Measurements from ENCODE around the gene FBXW11.
"Not testable (repeated sequence)": the region's sequence is repeated elsewhere in the genome, so short reads cannot be mapped to it uniquely, and the experiment has no call there.

The FBXW11 gene

DNA sequence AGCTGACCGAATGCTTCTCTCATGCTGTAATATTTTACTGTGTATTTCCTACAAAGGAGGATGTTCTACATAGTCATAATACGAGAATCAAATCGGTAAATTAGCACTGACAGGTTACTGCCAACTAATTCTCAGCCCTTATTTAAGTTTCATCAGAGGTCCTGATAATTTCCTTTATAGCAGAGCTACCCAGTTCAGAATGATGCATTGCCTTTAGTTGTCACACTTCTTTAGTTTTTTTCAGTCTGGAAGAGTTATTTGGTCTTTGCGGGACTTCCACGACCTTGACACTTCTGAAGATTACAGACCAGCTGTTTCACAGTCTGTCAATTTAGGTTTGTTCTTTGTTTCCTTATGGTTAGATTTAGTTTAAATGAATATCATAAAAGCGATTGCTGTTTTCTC lies 64.3 kb downstream of the FBXW11 start:
- H3K36me3 ChIP-seq (ENCODE audit: control insufficient read depth in 2 of 2, insufficient read depth in 2 of 2, low read length in 2 of 2); H3K9me3 ChIP-seq (ENCODE audit: control insufficient read depth in 2 of 2, low read length in 2 of 2); H3K4me3 ChIP-seq (ENCODE audit: low read length in 2 of 2); H3K4me1 ChIP-seq (ENCODE audit: control insufficient read depth in 2 of 2, insufficient read depth in 2 of 2, low read length in 2 of 2); H3K27me3 ChIP-seq (ENCODE audit: control insufficient read depth in 2 of 2, insufficient read depth in 2 of 2, low read length in 2 of 2); H3K27ac ChIP-seq (ENCODE audit: low read depth in 2 of 2, low read length in 2 of 2); H3K9ac ChIP-seq (ENCODE audit: low read depth in 1 of 2, low read length in 2 of 2): not testable (repeated sequence)

GRCh38 chr5:171941675-171942074 lies 64.8 kb downstream of the FBXW11 start:
- not testable (repeated sequence) for H3K27ac ChIP-seq (ENCODE audit: low read depth in 2 of 2, low read length in 2 of 2); H3K27me3 ChIP-seq (ENCODE audit: control insufficient read depth in 2 of 2, insufficient read depth in 2 of 2, low read length in 2 of 2); H3K4me1 ChIP-seq (ENCODE audit: control insufficient read depth in 2 of 2, insufficient read depth in 2 of 2, low read length in 2 of 2); H3K9me3 ChIP-seq (ENCODE audit: control insufficient read depth in 2 of 2, low read length in 2 of 2); H3K9ac ChIP-seq (ENCODE audit: low read depth in 1 of 2, low read length in 2 of 2); H3K36me3 ChIP-seq (ENCODE audit: control insufficient read depth in 2 of 2, insufficient read depth in 2 of 2, low read length in 2 of 2); H3K4me3 ChIP-seq (ENCODE audit: low read length in 2 of 2)

DNA sequence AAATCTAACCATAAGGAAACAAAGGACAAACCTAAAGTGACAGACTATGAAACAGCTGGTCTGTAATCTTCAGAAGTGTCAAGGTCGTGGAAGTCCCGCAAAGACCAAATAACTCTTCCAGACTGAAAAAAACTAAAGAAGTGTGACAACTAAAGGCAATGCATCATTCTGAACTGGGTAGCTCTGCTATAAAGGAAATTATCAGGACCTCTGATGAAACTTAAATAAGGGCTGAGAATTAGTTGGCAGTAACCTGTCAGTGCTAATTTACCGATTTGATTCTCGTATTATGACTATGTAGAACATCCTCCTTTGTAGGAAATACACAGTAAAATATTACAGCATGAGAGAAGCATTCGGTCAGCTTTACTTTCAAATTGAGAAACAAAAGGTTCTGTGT lies 65.2 kb downstream of the FBXW11 start:
- not testable (repeated sequence) for H3K9ac ChIP-seq (ENCODE audit: low read depth in 1 of 2, low read length in 2 of 2); H3K36me3 ChIP-seq (ENCODE audit: control insufficient read depth in 2 of 2, insufficient read depth in 2 of 2, low read length in 2 of 2); H3K4me3 ChIP-seq (ENCODE audit: low read length in 2 of 2); H3K27me3 ChIP-seq (ENCODE audit: control insufficient read depth in 2 of 2, insufficient read depth in 2 of 2, low read length in 2 of 2); H3K9me3 ChIP-seq (ENCODE audit: control insufficient read depth in 2 of 2, low read length in 2 of 2); H3K4me1 ChIP-seq (ENCODE audit: control insufficient read depth in 2 of 2, insufficient read depth in 2 of 2, low read length in 2 of 2); H3K27ac ChIP-seq (ENCODE audit: low read depth in 2 of 2, low read length in 2 of 2)

DNA sequence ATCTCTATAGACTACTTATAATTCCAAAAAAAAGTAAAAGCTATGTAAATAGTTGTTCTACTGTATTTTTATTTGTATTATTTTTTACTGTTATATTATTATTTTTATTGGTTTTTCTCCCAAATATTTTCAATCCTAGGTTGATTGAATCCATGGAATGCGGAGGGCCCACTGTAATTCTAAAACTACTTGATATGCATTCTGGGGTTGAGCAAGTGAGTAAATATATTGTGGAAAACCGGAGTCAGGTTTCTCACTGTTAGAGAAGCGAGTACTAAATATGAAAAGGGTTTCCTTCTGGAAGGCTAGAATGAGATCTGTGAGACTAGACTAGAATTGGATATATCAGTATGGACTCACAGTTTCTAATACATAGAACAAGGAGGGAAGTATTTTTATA lies 66.5 kb downstream of the FBXW11 start:
- no peak overlapping the region for H3K27ac ChIP-seq (ENCODE audit: low read depth in 2 of 2, low read length in 2 of 2)
- H3K9ac ChIP-seq (ENCODE audit: low read depth in 1 of 2, low read length in 2 of 2), result no peak overlapping the region
- H3K4me3 ChIP-seq (ENCODE audit: low read length in 2 of 2), result no peak overlapping the region
- H3K27me3 ChIP-seq (ENCODE audit: control insufficient read depth in 2 of 2, insufficient read depth in 2 of 2, low read length in 2 of 2), result no peaks in the 10 kb centered on the region
- peaks cover 0 to 3% of the 10 kb centered on the region in 2 donors for H3K4me1 ChIP-seq (ENCODE audit: control insufficient read depth in 2 of 2, insufficient read depth in 2 of 2, low read length in 2 of 2)
- no peaks in the 10 kb centered on the region for H3K36me3 ChIP-seq (ENCODE audit: control insufficient read depth in 2 of 2, insufficient read depth in 2 of 2, low read length in 2 of 2)
- H3K9me3 ChIP-seq (ENCODE audit: control insufficient read depth in 2 of 2, low read length in 2 of 2), result no peaks in the 10 kb centered on the region

DNA sequence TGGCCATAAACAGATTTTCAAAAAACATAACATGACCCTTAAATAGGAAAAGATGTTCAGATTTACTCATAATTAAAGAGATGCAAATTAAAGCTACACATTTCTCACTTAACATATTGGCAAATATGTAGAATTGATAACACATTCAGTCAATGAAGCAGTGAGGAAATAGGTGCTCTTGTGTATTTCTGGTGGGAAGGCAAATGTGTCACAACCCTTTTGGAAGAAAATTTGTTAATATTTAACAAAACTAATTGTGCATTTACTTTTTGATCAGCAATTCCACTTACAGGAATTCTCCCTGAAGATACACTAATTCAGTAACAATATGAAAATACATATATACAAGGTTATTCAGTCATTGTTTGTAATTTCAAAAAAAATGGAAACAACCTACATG lies 68.1 kb downstream of the FBXW11 start:
- H3K36me3 ChIP-seq (ENCODE audit: control insufficient read depth in 2 of 2, insufficient read depth in 2 of 2, low read length in 2 of 2), result no peaks in the 10 kb centered on the region
- H3K4me3 ChIP-seq (ENCODE audit: low read length in 2 of 2), result no peak overlapping the region
- H3K27me3 ChIP-seq (ENCODE audit: control insufficient read depth in 2 of 2, insufficient read depth in 2 of 2, low read length in 2 of 2), result no peaks in the 10 kb centered on the region
- no peak overlapping the region for H3K27ac ChIP-seq (ENCODE audit: low read depth in 2 of 2, low read length in 2 of 2)
- peaks cover 0 to 3% of the 10 kb centered on the region in 2 donors for H3K4me1 ChIP-seq (ENCODE audit: control insufficient read depth in 2 of 2, insufficient read depth in 2 of 2, low read length in 2 of 2)
- H3K9me3 ChIP-seq (ENCODE audit: control insufficient read depth in 2 of 2, low read length in 2 of 2), result no peaks in the 10 kb centered on the region
- H3K9ac ChIP-seq (ENCODE audit: low read depth in 1 of 2, low read length in 2 of 2), result no peak overlapping the region

- Histone ChIP-seq H3K4me1 (ENCODE audit: control insufficient read depth in 2 of 2, insufficient read depth in 2 of 2, low read length in 2 of 2) (peaks cover 0 to 3% of the 10 kb centered on the region in 2 donors), H3K9me3 (ENCODE audit: control insufficient read depth in 2 of 2, low read length in 2 of 2) (no peaks in the 10 kb centered on the region), H3K27ac (ENCODE audit: low read depth in 2 of 2, low read length in 2 of 2) (no peak overlapping the region), H3K4me3 (ENCODE audit: low read length in 2 of 2) (no peak overlapping the region), H3K27me3 (ENCODE audit: control insufficient read depth in 2 of 2, insufficient read depth in 2 of 2, low read length in 2 of 2) (no peaks in the 10 kb centered on the region), H3K9ac (ENCODE audit: low read depth in 1 of 2, low read length in 2 of 2) (no peak overlapping the region), H3K36me3 (ENCODE audit: control insufficient read depth in 2 of 2, insufficient read depth in 2 of 2, low read length in 2 of 2) (no peaks in the 10 kb centered on the region)
These were observed 69.1 kb downstream of the FBXW11 start for GRCh38 chr5:171937351-171937750.

GRCh38 chr5:171934586-171934985 lies 71.9 kb downstream of the FBXW11 start:
- no peaks in the 10 kb centered on the region for H3K36me3 ChIP-seq (ENCODE audit: control insufficient read depth in 2 of 2, insufficient read depth in 2 of 2, low read length in 2 of 2)
- H3K4me3 ChIP-seq (ENCODE audit: low read length in 2 of 2), result no peak overlapping the region
- H3K27me3 ChIP-seq (ENCODE audit: control insufficient read depth in 2 of 2, insufficient read depth in 2 of 2, low read length in 2 of 2), result no peaks in the 10 kb centered on the region
- no peak overlapping the region for H3K9ac ChIP-seq (ENCODE audit: low read depth in 1 of 2, low read length in 2 of 2)
- H3K9me3 ChIP-seq (ENCODE audit: control insufficient read depth in 2 of 2, low read length in 2 of 2), result no peaks in the 10 kb centered on the region
- no peaks in the 10 kb centered on the region for H3K4me1 ChIP-seq (ENCODE audit: control insufficient read depth in 2 of 2, insufficient read depth in 2 of 2, low read length in 2 of 2)
- no peak overlapping the region for H3K27ac ChIP-seq (ENCODE audit: low read depth in 2 of 2, low read length in 2 of 2)

DNA sequence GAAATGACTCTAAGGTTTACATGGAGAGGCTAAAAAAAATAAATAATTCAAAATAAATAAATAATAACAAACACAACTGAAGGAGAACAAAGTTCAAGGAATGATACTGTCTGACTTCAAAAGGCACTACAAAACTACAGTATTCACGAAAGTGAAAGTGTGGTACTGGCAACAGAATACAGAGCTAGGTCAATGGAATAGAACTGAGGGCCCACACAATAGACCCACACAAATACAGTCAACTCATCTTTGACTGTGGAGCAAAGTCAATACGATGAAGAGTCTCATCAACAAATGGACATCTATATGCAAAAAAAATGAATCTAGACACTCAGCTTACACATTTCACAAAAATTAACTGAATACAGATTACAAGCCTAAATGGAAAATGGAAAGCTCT lies 75.3 kb downstream of the FBXW11 start:
- H3K4me1 ChIP-seq (ENCODE audit: control insufficient read depth in 2 of 2, insufficient read depth in 2 of 2, low read length in 2 of 2), result no peaks in the 10 kb centered on the region
- no peak overlapping the region for H3K9ac ChIP-seq (ENCODE audit: low read depth in 1 of 2, low read length in 2 of 2)
- H3K27ac ChIP-seq (ENCODE audit: low read depth in 2 of 2, low read length in 2 of 2), result no peak overlapping the region
- no peaks in the 10 kb centered on the region for H3K36me3 ChIP-seq (ENCODE audit: control insufficient read depth in 2 of 2, insufficient read depth in 2 of 2, low read length in 2 of 2)
- no peaks in the 10 kb centered on the region for H3K9me3 ChIP-seq (ENCODE audit: control insufficient read depth in 2 of 2, low read length in 2 of 2)
- H3K27me3 ChIP-seq (ENCODE audit: control insufficient read depth in 2 of 2, insufficient read depth in 2 of 2, low read length in 2 of 2), result no peaks in the 10 kb centered on the region
- no peak overlapping the region for H3K4me3 ChIP-seq (ENCODE audit: low read length in 2 of 2)

DNA sequence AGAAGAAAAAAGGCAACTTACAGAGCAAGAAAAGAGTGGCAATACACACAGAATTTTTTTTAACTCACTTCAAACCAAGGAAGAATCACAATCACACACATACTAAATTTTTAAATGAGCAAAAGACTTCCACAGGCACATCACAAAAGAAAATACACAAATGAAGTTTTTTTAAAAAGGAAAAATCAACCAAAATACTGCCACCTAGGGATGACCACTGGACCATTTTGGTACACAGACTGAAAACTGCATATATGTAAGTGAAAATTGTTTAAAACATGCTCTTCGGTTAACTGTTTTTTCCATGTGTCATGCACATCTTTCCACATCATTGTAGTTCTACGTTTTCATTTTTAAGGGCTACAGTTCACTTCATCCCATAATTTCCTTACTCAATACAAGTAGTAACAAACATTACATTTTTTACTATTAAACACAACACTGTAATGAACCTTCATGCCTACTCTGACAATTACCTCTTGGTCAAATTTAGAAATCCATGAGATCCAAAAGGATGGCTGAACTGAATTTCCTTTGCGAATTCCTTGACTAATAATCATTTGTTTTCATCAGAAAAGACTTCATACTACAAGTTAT lies 79.0 kb downstream of the FBXW11 start:
- no peaks in the 10 kb centered on the region for H3K27me3 ChIP-seq (ENCODE audit: control insufficient read depth in 2 of 2, insufficient read depth in 2 of 2, low read length in 2 of 2)
- H3K4me3 ChIP-seq (ENCODE audit: low read length in 2 of 2), result no peak overlapping the region
- H3K9ac ChIP-seq (ENCODE audit: low read depth in 1 of 2, low read length in 2 of 2), result no peak overlapping the region
- H3K9me3 ChIP-seq (ENCODE audit: control insufficient read depth in 2 of 2, low read length in 2 of 2), result no peaks in the 10 kb centered on the region
- H3K4me1 ChIP-seq (ENCODE audit: control insufficient read depth in 2 of 2, insufficient read depth in 2 of 2, low read length in 2 of 2), result no peaks in the 10 kb centered on the region
- no peaks in the 10 kb centered on the region for H3K36me3 ChIP-seq (ENCODE audit: control insufficient read depth in 2 of 2, insufficient read depth in 2 of 2, low read length in 2 of 2)
- no peak overlapping the region for H3K27ac ChIP-seq (ENCODE audit: low read depth in 2 of 2, low read length in 2 of 2)

GRCh38 chr5:171926311-171926710 lies 80.1 kb downstream of the FBXW11 start:
- Histone ChIP-seq H3K9ac (ENCODE audit: low read depth in 1 of 2, low read length in 2 of 2) (no peak overlapping the region), H3K27ac (ENCODE audit: low read depth in 2 of 2, low read length in 2 of 2) (no peak overlapping the region), H3K36me3 (ENCODE audit: control insufficient read depth in 2 of 2, insufficient read depth in 2 of 2, low read length in 2 of 2) (no peaks in the 10 kb centered on the region), H3K4me1 (ENCODE audit: control insufficient read depth in 2 of 2, insufficient read depth in 2 of 2, low read length in 2 of 2) (no peaks in the 10 kb centered on the region), H3K4me3 (ENCODE audit: low read length in 2 of 2) (no peak overlapping the region), H3K9me3 (ENCODE audit: control insufficient read depth in 2 of 2, low read length in 2 of 2) (no peaks in the 10 kb centered on the region), H3K27me3 (ENCODE audit: control insufficient read depth in 2 of 2, insufficient read depth in 2 of 2, low read length in 2 of 2) (no peaks in the 10 kb centered on the region)

All from mucosa of rectum (tissue), 2 donors.